HepG2 (cell line): ENCODE measurements around the gene PACC1. TPM values are rescaled to one million over a fixed set of nuclear protein-coding genes. Genes with fewer than 3 reads are reported as not detected.

Source experiments
- ARID4A ChIP-seq: sonication (generic); formaldehyde crosslinking; IDR thresholded peaks from 2 replicates; pipeline ENCODE4 v1.5.0; 2020; ENCODE audit warnings: mild to moderate bottlenecking, missing genetic modification reagents, borderline replicate concordance
- ELF1 ChIP-seq: sonication (generic); formaldehyde crosslinking; IDR thresholded peaks from 2 replicates; pipeline ENCODE4 v1.4.0; 2020; ENCODE audit warnings: missing genetic modification reagents
- ELK4 ChIP-seq: sonication (generic); formaldehyde crosslinking; IDR thresholded peaks from 2 replicates; pipeline ENCODE4 v1.9.0; 2021; ENCODE audit warnings: missing genetic modification reagents, borderline replicate concordance
- ETV5 ChIP-seq: IDR thresholded peaks from 2 replicates; pipeline ENCODE4 v1.6.1; 2018; ENCODE audit warnings: missing biosample characterization, missing genetic modification reagents, inconsistent platforms, borderline replicate concordance
- KDM3A ChIP-seq: IDR thresholded peaks from 2 replicates; pipeline ENCODE4 v1.6.1; 2018; ENCODE audit warnings: low read depth, missing compliant biosample characterization
- MAFF ChIP-seq: IDR thresholded peaks from 2 replicates; pipeline ENCODE4 v1.6.1; 2011; ENCODE audit warnings: low read depth, low read length, improper control_type of control experiment
- NPAS2 ChIP-seq: sonication (generic); formaldehyde crosslinking; IDR thresholded peaks from 2 replicates; pipeline ENCODE4 v1.8.0; 2022; ENCODE audit warnings: mild to moderate bottlenecking, missing genetic modification reagents, borderline replicate concordance
- PAWR ChIP-seq: sonication (generic); formaldehyde crosslinking; IDR thresholded peaks from 2 replicates; pipeline ENCODE4 v1.4.0; 2020; ENCODE audit warnings: missing genetic modification reagents, mild to moderate bottlenecking, borderline replicate concordance
- REPIN1 ChIP-seq: sonication (generic); formaldehyde crosslinking; IDR thresholded peaks from 2 replicates; pipeline ENCODE4 v1.8.0; 2022; ENCODE audit warnings: missing genetic modification reagents, low read depth, mild to moderate bottlenecking, borderline replicate concordance
- RXRB ChIP-seq: IDR thresholded peaks from 2 replicates; pipeline ENCODE4 v1.6.1; 2016; ENCODE audit warnings: borderline replicate concordance, missing genetic modification reagents, missing compliant biosample characterization
- SALL1 ChIP-seq: sonication (generic); formaldehyde crosslinking; IDR thresholded peaks from 2 replicates; pipeline ENCODE4 v1.8.0; 2022; ENCODE audit warnings: mild to moderate bottlenecking, missing genetic modification reagents
- ZKSCAN5 ChIP-seq: sonication (generic); formaldehyde crosslinking; IDR thresholded peaks from 2 replicates; pipeline ENCODE4 v1.5.1; 2020; ENCODE audit warnings: mild to moderate bottlenecking, missing genetic modification reagents
- ZNF343 ChIP-seq: sonication (generic); formaldehyde crosslinking; IDR thresholded peaks from 2 replicates; pipeline ENCODE4 v1.4.0; 2020; ENCODE audit warnings: mild to moderate bottlenecking, missing genetic modification reagents
- ZNF614 ChIP-seq: IDR thresholded peaks from 2 replicates; pipeline ENCODE4 v1.6.1; 2018; ENCODE audit warnings: missing biosample characterization, missing genetic modification reagents, inconsistent platforms, borderline replicate concordance
- polyA plus RNA-seq, 8 experiments: library from polyadenylated mRNA; depleted of rRNA in 3 of 8; stranded (reverse) in 7 of 8; unstranded in 1 of 8; fragments of >200 nt; fragmentation: Illumina TruSeq in 4 of 8; extraction: Trizol in 4 of 8; gene quantifications; 2 replicates each; pipeline versions ENCODE4 v1.2.1 to v1.2.3, GENCODE V29; 2011 to 2016; ENCODE audit warnings: low read depth in 4 of 8, missing spikeins in 1 of 8, mixed read lengths in 1 of 8; ENCODE audit not compliant: insufficient read depth in 1 of 8
- total RNA-seq, 5 experiments: library from RNA; depleted of rRNA; stranded (reverse); fragments of >200 nt; fragmentation: Illumina TruSeq; extraction: Trizol; gene quantifications; 2 replicates each; pipeline ENCODE4 v1.2.3, GENCODE V29; 2016; ENCODE audit warnings: low read depth in 1 of 5
- TF ChIP-seq, protein P1 (sequence below): sonication (generic); formaldehyde crosslinking; IDR thresholded peaks from 2 replicates; pipeline ENCODE4 v1.4.0; 2020; ENCODE audit warnings: missing genetic modification reagents, mild to moderate bottlenecking, borderline replicate concordance
- TF ChIP-seq, protein P2 (sequence below): IDR thresholded peaks from 2 replicates; pipeline ENCODE4 v1.6.1; 2016; ENCODE audit warnings: low read depth, borderline replicate concordance

The PACC1 gene
- total and polyA plus RNA-seq, 2 of the 13 experiments (the other 11 are each of a cell fraction or from before 2014, with no cell fraction given): 9.4 to 10.7 TPM

GRCh38 chr1:212455803-212456528, 41.3 kb upstream of the PACC1 start (continued):
- no peak for TF ChIP-seq NPAS2 (CRISPR knock-in tag)
- TF ChIP-seq ELF1 (CRISPR knock-in tag): 0 out of 2 replicates have a peak, but pooled peaks have one; percentile 30
- TF ChIP-seq RXRB: peak; percentile 61
- no peak for TF ChIP-seq ETV5 (CRISPR knock-in tag)
- no peak for TF ChIP-seq MAFF
- TF ChIP-seq, protein P1, sequence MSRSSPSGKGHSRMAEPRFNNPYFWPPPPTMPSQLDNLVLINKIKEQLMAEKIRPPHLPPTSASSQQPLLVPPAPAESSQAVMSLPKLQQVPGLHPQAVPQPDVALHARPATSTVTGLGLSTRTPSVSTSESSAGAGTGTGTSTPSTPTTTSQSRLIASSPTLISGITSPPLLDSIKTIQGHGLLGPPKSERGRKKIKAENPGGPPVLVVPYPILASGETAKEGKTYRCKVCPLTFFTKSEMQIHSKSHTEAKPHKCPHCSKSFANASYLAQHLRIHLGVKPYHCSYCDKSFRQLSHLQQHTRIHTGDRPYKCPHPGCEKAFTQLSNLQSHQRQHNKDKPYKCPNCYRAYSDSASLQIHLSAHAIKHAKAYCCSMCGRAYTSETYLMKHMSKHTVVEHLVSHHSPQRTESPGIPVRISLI (CRISPR knock-in tag): 0 out of 2 replicates have a peak, but pooled peaks have one; percentile 41
- no peak for TF ChIP-seq ZKSCAN5 (CRISPR knock-in tag)
- no peak for TF ChIP-seq ELK4 (CRISPR knock-in tag)
- TF ChIP-seq ZNF614: peak; percentile 34; the same call in 1 of the 2 replicates
- TF ChIP-seq REPIN1 (CRISPR knock-in tag): no peak
- TF ChIP-seq PAWR (CRISPR knock-in tag): no peak
- TF ChIP-seq SALL1 (CRISPR knock-in tag): peak; percentile 44; the same call in 1 of the 2 replicates
- TF ChIP-seq, protein P2, sequence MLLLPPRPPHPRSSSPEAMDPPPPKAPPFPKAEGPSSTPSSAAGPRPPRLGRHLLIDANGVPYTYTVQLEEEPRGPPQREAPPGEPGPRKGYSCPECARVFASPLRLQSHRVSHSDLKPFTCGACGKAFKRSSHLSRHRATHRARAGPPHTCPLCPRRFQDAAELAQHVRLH: 0 out of 2 replicates have a peak, but pooled peaks have one; percentile 23
- TF ChIP-seq KDM3A (CRISPR knock-in tag): 0 out of 2 replicates have a peak, but pooled peaks have one; percentile 34
- TF ChIP-seq ARID4A (CRISPR knock-in tag): no peak; the same call in 1 of the 2 replicates
- TF ChIP-seq ZNF343 (CRISPR knock-in tag): no peak
